Measurements from ENCODE around the gene PCDHGB2. TPM values are rescaled to one million over a fixed set of nuclear protein-coding genes. Genes with fewer than 3 reads are reported as not detected.

Gene PCDHGB2
- 0.42 TPM in 1 of 2 replicates, not detected in the other for total RNA-seq

GRCh38 chr5:141359790-141360426, at the start of gene PCDHGB2:
PCDHGB2 (plus strand) TSS chr5:141359994; CDS start chr5:141360136, 142 bp downstream.

GRCh38 chr5:141320225-141321169, 39.3 kb upstream of the PCDHGB2 start, which contains the start of gene TAF7:
TAF7 (minus strand) TSS chr5:141320784; CDS start chr5:141320044, 740 bp downstream.

GRCh38 chr5:141330299-141331080, 29.3 kb upstream of the PCDHGB2 start, which contains the start of gene PCDHGA1:
PCDHGA1 (plus strand) TSS chr5:141330514.

GRCh38 chr5:141338538-141339306, 21.1 kb upstream of the PCDHGB2 start, which contains the start of gene PCDHGA2:
PCDHGA2 (plus strand) TSS chr5:141338760.

GRCh38 chr5:141343242-141343952, 16.4 kb upstream of the PCDHGB2 start, which contains the start of gene PCDHGA3:
PCDHGA3 (plus strand) TSS chr5:141343829; CDS start chr5:141344034, 205 bp downstream.

GRCh38 chr5:141349917-141350619, 9.7 kb upstream of the PCDHGB2 start, which contains the start of gene PCDHGB1:
PCDHGB1 (plus strand) TSS chr5:141350099; CDS start chr5:141350261, 162 bp downstream.

GRCh38 chr5:141354900-141355469, 4.8 kb upstream of the PCDHGB2 start, which contains the start of gene PCDHGA4:
PCDHGA4 (plus strand) TSS chr5:141355021; CDS start chr5:141355108, 87 bp downstream.

GRCh38 chr5:141363952-141364660, 4.3 kb downstream of the PCDHGB2 start, which contains the start of gene PCDHGA5:
PCDHGA5 (plus strand) TSS chr5:141364162; CDS start chr5:141364331, 169 bp downstream.

GRCh38 chr5:141369994-141370848, 10.4 kb downstream of the PCDHGB2 start, which contains the start of gene PCDHGB3:
PCDHGB3 (plus strand) TSS chr5:141370242; CDS start chr5:141370395, 153 bp downstream.

GRCh38 chr5:141373673-141374317, 14.0 kb downstream of the PCDHGB2 start, which contains the start of gene PCDHGA6:
PCDHGA6 (plus strand) TSS chr5:141373891; CDS start chr5:141374084, 193 bp downstream.

GRCh38 chr5:141382469-141383294, 22.9 kb downstream of the PCDHGB2 start, which contains the start of gene PCDHGA7:
PCDHGA7 (plus strand) TSS chr5:141382742; CDS start chr5:141382900, 158 bp downstream.

GRCh38 chr5:141387557-141388311, 27.9 kb downstream of the PCDHGB2 start, which contains the start of gene PCDHGB4:
PCDHGB4 (plus strand) TSS chr5:141387698; CDS start chr5:141387885, 187 bp downstream.

GRCh38 chr5:141392429-141393198, 32.8 kb downstream of the PCDHGB2 start, which contains the start of gene PCDHGA8:
PCDHGA8 (plus strand) TSS chr5:141392633; CDS start chr5:141392814, 181 bp downstream.

